ENCODE results near the gene SIX5.

DNA sequence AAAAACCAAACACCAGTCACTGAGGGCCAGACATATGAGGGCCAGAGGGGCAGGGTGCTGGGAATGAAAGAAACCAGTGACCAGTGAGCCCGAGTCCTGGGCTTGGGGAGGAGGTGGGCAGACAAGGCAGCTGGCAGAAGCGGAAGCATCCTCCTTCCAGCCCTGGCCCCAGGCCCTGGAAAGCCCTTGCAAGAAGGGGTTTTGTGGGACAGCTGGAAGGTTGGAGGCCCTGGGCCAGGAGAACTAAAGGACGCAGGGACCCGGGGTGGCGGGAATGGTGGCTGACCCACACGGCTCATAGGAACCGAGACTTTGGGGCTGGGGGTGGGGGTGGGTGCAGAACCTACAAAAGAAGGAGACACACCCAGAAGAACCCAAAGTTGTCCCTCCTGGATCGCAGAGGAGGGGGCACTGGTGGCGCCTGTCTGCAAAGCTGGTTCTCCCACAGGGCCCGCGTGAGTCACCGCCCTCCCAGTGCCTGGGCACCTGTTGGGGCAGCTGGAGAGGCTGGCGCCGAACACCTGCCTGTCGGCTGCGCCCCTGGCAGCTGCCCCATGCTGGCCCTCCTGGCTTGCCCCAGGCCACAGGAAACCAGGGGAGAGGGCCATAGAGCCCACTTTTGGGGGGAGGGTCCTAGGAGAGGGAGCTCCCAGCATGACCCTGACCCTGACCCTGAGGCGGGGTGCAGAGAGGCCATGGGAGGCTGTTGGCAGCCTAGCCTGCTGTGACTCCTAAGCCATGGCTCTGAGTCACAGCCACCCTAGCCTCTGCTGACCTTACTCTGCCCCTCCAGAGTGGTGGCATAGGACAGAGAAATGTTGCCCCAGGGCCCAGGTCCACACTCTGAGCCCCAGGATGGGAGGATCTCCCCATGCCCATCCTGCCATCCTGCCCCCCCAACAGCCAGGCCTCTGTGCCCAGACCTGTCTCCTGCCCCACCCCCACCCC, 12.4 kb upstream of the SIX5 start:
- no peak for TF ChIP-seq BHLHE40 (IDR thresholded peaks at IDR 0.05; ENCODE audit: borderline replicate concordance)
- TF ChIP-seq FOXA1 (IDR thresholded peaks at IDR 0.05): no peak
- TF ChIP-seq PKNOX1 (IDR thresholded peaks at IDR 0.05): no peak
- TF ChIP-seq TARDBP (IDR thresholded peaks at IDR 0.05): no peak
- TF ChIP-seq ELF4 (IDR thresholded peaks at IDR 0.05): no peak
- TF ChIP-seq FOXM1 (IDR thresholded peaks at IDR 0.05; ENCODE audit: borderline replicate concordance): no peak
- TF ChIP-seq FOXK2 (IDR thresholded peaks at IDR 0.05): no peak
- TF ChIP-seq ARNT (IDR thresholded peaks at IDR 0.05): no peak
- TF ChIP-seq CTBP1 (IDR thresholded peaks at IDR 0.05; ENCODE audit: borderline replicate concordance): no peak
- TF ChIP-seq ZNF384 (IDR thresholded peaks at IDR 0.05): no peak

Measured in HEK293T (cell line).